ENCODE results near the gene MRPL46. TPM values are rescaled to one million over a fixed set of nuclear protein-coding genes. Genes with fewer than 3 reads are reported as not detected.

MRPL46 gene
- total RNA-seq, 1 experiment from 2014 or later: 32.7 TPM

- H3K79me2 ChIP-seq (ENCODE audit: low read depth): no peaks in the 10 kb centered on the region
- H3K4me2 ChIP-seq: no peak overlapping the region
- H3K27me3 ChIP-seq (ENCODE audit: insufficient read depth, low read depth): peaks cover 11% of the 10 kb centered on the region; the same call in 1 of the 2 replicates
- H3K36me3 ChIP-seq (ENCODE audit: low read depth): no peaks in the 10 kb centered on the region
- no peak overlapping the region for H3K4me3 ChIP-seq
- TF ChIP-seq EZH2 (IDR thresholded peaks at IDR 0.05; ENCODE audit: low read depth) (no peak), CTCF (conservative IDR thresholded peaks at IDR 0.05) (no peak)
- no peak overlapping the region for H3K27ac ChIP-seq
- no peaks in the 10 kb centered on the region for H3F3A ChIP-seq (ENCODE audit: insufficient read depth, low read depth)
- no peaks in the 10 kb centered on the region for H4K20me1 ChIP-seq (ENCODE audit: insufficient read depth)
- H3K4me1 ChIP-seq (replicated peaks; ENCODE audit: insufficient read depth): no peaks in the 10 kb centered on the region
- no peaks in the 10 kb centered on the region for H3K9me2 ChIP-seq (ENCODE audit: insufficient read depth)
- DNase-seq: no peak
- ChIA-PET POLR2A (ENCODE audit: unreplicated experiment) (interaction anchor here (0.7 kb wide), 1 partner anchor 939 kb away, joined by 5 read pairs; no protein-coding TSS in a partner anchor), CTCF (no interaction called here)
- no peak overlapping the region for H2AFZ ChIP-seq
- intact Hi-C loops (cut with micrococcal nuclease; ENCODE audit: unreplicated experiment): no loop called here
- H3K9me3 ChIP-seq (ENCODE audit: insufficient read depth, low read depth): no peaks in the 10 kb centered on the region
- no TSS peak for BruUV-seq (replicated peaks)
Observed at GRCh38 chr15:88448991-88449461, 18.2 kb downstream of the MRPL46 start.

DNA sequence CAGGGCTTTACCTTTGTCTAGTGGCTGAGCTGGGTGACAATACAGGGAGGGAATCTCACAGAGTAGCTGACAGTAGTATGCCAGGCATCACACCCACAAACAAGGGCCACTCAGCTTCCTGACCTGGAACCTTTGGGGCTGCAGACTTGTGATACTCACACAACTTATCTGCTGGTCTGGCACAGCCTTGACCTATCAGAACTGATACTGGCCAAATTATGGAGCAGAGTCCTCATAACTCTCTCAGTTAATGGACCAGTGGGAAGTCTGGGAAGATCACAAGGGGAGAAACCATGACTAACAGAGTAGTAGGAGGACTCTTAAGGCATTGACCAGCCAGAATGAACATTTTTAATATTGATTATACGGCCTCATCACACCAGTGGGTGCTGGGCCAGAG, 19.4 kb downstream of the MRPL46 start:
- ChIA-PET CTCF (no interaction called here), POLR2A (ENCODE audit: unreplicated experiment) (no interaction called here)
- H2AFZ ChIP-seq: no peak overlapping the region
- no peak for DNase-seq
- H3K9me3 ChIP-seq (ENCODE audit: insufficient read depth, low read depth): no peaks in the 10 kb centered on the region
- H3K27ac ChIP-seq: no peak overlapping the region
- no TSS peak for BruUV-seq (replicated peaks)
- H3K4me3 ChIP-seq: no peak overlapping the region
- no peak overlapping the region for H3K4me2 ChIP-seq
- H3K4me1 ChIP-seq (replicated peaks; ENCODE audit: insufficient read depth): no peaks in the 10 kb centered on the region
- H3K36me3 ChIP-seq (ENCODE audit: low read depth): no peaks in the 10 kb centered on the region
- no peaks in the 10 kb centered on the region for H3K9me2 ChIP-seq (ENCODE audit: insufficient read depth)
- H3F3A ChIP-seq (ENCODE audit: insufficient read depth, low read depth): no peaks in the 10 kb centered on the region
- TF ChIP-seq EZH2 (IDR thresholded peaks at IDR 0.05; ENCODE audit: low read depth) (no peak), CTCF (conservative IDR thresholded peaks at IDR 0.05) (no peak)
- no peaks in the 10 kb centered on the region for H4K20me1 ChIP-seq (ENCODE audit: insufficient read depth)
- peaks cover 12% of the 10 kb centered on the region; the same call in 1 of the 2 replicates for H3K27me3 ChIP-seq (ENCODE audit: insufficient read depth, low read depth)
- H3K79me2 ChIP-seq (ENCODE audit: low read depth): no peaks in the 10 kb centered on the region
- intact Hi-C loops (cut with micrococcal nuclease; ENCODE audit: unreplicated experiment): no loop called here

- no peak overlapping the region for H3K4me2 ChIP-seq
- ChIA-PET CTCF (no interaction called here), POLR2A (ENCODE audit: unreplicated experiment) (no interaction called here)
Observed at GRCh38 chr15:88447206-88447605, 20.0 kb downstream of the MRPL46 start.

More at GRCh38 chr15:88447206-88447605, 20.0 kb downstream of the MRPL46 start:
- no peak for DNase-seq
- no peaks in the 10 kb centered on the region for H3F3A ChIP-seq (ENCODE audit: insufficient read depth, low read depth)
- no peak overlapping the region for H3K4me3 ChIP-seq
- TF ChIP-seq CTCF (conservative IDR thresholded peaks at IDR 0.05) (no peak), EZH2 (IDR thresholded peaks at IDR 0.05; ENCODE audit: low read depth) (no peak)
- intact Hi-C loops (cut with micrococcal nuclease; ENCODE audit: unreplicated experiment): no loop called here
- no peaks in the 10 kb centered on the region for H3K79me2 ChIP-seq (ENCODE audit: low read depth)
- H3K4me1 ChIP-seq (replicated peaks; ENCODE audit: insufficient read depth): no peaks in the 10 kb centered on the region
- peaks cover 17% of the 10 kb centered on the region; the same call in 1 of the 2 replicates for H3K27me3 ChIP-seq (ENCODE audit: insufficient read depth, low read depth)
- no peak overlapping the region for H2AFZ ChIP-seq
- H3K36me3 ChIP-seq (ENCODE audit: low read depth): no peaks in the 10 kb centered on the region
- no peaks in the 10 kb centered on the region for H3K9me2 ChIP-seq (ENCODE audit: insufficient read depth)
- H3K27ac ChIP-seq: no peak overlapping the region
- H4K20me1 ChIP-seq (ENCODE audit: insufficient read depth): no peaks in the 10 kb centered on the region
- no peaks in the 10 kb centered on the region for H3K9me3 ChIP-seq (ENCODE audit: insufficient read depth, low read depth)
- BruUV-seq (replicated peaks): no TSS peak

Data from PC-9 (cell line).